OCI-LY3 (cell line): Measurements from ENCODE around the gene GOSR1.

Experiments
- H2AFZ ChIP-seq: fragments of 200-600, 300-600 bp; shearing (Covaris generic); 2 replicates; pipeline ENCODE4 v1.6.0; 2014; ENCODE audit warnings: antibody characterized with exemption, low read depth, low read length
- H3K27ac ChIP-seq: fragments of 200-600, 300-600 bp; sonication (generic); 2 replicates; pipeline ENCODE4 v1.5.1; 2014; ENCODE audit warnings: mild to moderate bottlenecking, low read length, moderate library complexity, mixed read lengths
- H3K27me3 ChIP-seq: fragments of 200-600, 300-600 bp; sonication (generic); 2 replicates; pipeline ENCODE4 v1.6.1; 2014; ENCODE audit warnings: low read depth, low read length, mixed read lengths
- H3K36me3 ChIP-seq: fragments of 200-600, 300-600 bp; sonication (generic); replicated peaks from 2 replicates; pipeline ENCODE3; 2014; ENCODE audit warnings: low read depth, low read length, mixed read lengths
- H3K4me1 ChIP-seq: fragments of 300-600, 200-600 bp; sonication (generic); 2 replicates; pipeline ENCODE4 v1.6.1; 2014; ENCODE audit warnings: low read length, mixed read lengths
- H3K4me2 ChIP-seq: fragments of 200-600, 300-600 bp; sonication (generic); 2 replicates; pipeline ENCODE4 v1.6.1; 2014; ENCODE audit warnings: low read length, mixed read lengths
- H3K4me3 ChIP-seq: fragments of 300-600, 200-600 bp; sonication (generic); 2 replicates; pipeline ENCODE4 v1.5.1; 2014; ENCODE audit warnings: antibody characterized with exemption, mild to moderate bottlenecking, low read length, moderate library complexity
- H3K79me2 ChIP-seq: fragments of 300-600, 200-600 bp; shearing (Covaris generic); 2 replicates; pipeline ENCODE4 v1.6.1; 2014; ENCODE audit warnings: mild to moderate bottlenecking, low read length, mixed read lengths
- H3K9ac ChIP-seq: fragments of 300-600, 200-600 bp; shearing (Covaris generic); 2 replicates; pipeline ENCODE4 v1.6.0; 2014; ENCODE audit warnings: mild to moderate bottlenecking, low read length, moderate library complexity
- H3K9me3 ChIP-seq: fragments of 200-600, 300-600 bp; shearing (Covaris generic); 2 replicates; pipeline ENCODE4 v1.6.1; 2014; ENCODE audit warnings: low read length, mixed read lengths; ENCODE audit not compliant: insufficient read depth
- H4K20me1 ChIP-seq: fragments of 200-600, 300-600 bp; sonication (generic); 2 replicates; pipeline ENCODE4 v1.6.1; 2016; ENCODE audit warnings: low read length, mixed read lengths; ENCODE audit not compliant: insufficient read depth
- EZH2phosphoT487 ChIP-seq: fragments of 200-600 bp; shearing (Covaris generic); IDR thresholded peaks from 2 replicates; pipeline ENCODE4 v1.6.1; 2018; ENCODE audit warnings: antibody characterized with exemption, mixed run types, low read depth
- TF ChIP-seq, protein P1 (sequence below): fragments of 200-600, 300-600 bp; sonication (generic); IDR thresholded peaks from 2 replicates; pipeline ENCODE4 v1.5.1; 2014; ENCODE audit warnings: antibody characterized with exemption, low read length, low read depth

The GOSR1 gene

DNA sequence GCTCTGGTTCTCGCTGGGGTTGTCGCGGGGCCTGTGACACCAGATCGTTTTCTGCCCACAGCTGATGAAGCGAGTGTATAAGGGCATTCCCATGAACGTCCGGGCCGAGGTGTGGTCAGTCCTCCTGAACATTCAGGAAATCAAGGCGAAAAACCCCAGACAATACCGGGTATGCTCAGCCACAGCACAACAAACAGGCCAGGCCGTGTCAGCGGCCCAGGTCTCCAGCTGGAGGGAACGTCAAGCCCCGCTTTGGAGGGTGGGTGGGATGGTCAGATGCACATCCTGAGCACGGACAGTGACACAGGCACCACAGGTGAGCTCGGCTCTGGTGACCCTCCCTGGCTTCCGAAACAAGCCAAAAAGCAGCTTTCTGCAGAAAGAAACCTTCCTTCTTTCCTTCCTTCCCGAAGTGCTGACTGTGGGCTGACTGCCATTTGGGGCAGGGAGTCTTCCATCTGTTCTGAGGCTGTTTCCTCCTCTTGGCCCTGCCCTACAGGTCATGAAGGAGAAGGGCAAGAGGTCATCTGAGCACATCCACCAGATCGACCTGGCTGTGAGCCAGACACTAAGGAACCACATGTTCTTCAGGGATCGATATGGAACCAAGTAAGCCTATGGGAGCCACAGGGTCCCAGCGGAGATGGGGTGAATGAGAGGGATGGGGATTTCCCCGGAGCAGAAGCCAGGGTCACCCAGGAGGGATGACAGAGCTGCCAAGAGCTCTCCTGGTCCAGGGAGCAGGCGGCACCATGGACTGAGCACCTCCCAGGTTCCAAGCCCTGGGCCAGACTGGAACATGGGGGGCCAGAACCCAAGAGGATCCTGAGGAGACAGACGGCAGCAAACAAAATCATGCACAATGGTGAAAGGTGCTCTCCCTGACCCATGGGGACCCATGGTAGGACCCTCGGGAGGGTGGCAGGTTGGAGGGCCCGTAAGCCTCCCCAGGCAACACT lies 79.4 kb downstream of the GOSR1 start:
- no peaks in the 10 kb centered on the region for H3K9me3 ChIP-seq
- H3K27ac ChIP-seq = no peak overlapping the region
- no peaks in the 10 kb centered on the region for H3K27me3 ChIP-seq
- no peaks in the 10 kb centered on the region for H3K36me3 ChIP-seq
- H4K20me1 ChIP-seq = no peaks in the 10 kb centered on the region
- H3K4me1 ChIP-seq = peaks cover 14% of the 10 kb centered on the region
- H3K4me3 ChIP-seq = no peak overlapping the region
- no peak for TF ChIP-seq EZH2phosphoT487
- TF ChIP-seq, protein P1, sequence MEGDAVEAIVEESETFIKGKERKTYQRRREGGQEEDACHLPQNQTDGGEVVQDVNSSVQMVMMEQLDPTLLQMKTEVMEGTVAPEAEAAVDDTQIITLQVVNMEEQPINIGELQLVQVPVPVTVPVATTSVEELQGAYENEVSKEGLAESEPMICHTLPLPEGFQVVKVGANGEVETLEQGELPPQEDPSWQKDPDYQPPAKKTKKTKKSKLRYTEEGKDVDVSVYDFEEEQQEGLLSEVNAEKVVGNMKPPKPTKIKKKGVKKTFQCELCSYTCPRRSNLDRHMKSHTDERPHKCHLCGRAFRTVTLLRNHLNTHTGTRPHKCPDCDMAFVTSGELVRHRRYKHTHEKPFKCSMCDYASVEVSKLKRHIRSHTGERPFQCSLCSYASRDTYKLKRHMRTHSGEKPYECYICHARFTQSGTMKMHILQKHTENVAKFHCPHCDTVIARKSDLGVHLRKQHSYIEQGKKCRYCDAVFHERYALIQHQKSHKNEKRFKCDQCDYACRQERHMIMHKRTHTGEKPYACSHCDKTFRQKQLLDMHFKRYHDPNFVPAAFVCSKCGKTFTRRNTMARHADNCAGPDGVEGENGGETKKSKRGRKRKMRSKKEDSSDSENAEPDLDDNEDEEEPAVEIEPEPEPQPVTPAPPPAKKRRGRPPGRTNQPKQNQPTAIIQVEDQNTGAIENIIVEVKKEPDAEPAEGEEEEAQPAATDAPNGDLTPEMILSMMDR = no peak
- H3K9ac ChIP-seq = no peak overlapping the region
- H2AFZ ChIP-seq = no peak overlapping the region
- no peak overlapping the region for H3K4me2 ChIP-seq
- no peaks in the 10 kb centered on the region for H3K79me2 ChIP-seq

DNA sequence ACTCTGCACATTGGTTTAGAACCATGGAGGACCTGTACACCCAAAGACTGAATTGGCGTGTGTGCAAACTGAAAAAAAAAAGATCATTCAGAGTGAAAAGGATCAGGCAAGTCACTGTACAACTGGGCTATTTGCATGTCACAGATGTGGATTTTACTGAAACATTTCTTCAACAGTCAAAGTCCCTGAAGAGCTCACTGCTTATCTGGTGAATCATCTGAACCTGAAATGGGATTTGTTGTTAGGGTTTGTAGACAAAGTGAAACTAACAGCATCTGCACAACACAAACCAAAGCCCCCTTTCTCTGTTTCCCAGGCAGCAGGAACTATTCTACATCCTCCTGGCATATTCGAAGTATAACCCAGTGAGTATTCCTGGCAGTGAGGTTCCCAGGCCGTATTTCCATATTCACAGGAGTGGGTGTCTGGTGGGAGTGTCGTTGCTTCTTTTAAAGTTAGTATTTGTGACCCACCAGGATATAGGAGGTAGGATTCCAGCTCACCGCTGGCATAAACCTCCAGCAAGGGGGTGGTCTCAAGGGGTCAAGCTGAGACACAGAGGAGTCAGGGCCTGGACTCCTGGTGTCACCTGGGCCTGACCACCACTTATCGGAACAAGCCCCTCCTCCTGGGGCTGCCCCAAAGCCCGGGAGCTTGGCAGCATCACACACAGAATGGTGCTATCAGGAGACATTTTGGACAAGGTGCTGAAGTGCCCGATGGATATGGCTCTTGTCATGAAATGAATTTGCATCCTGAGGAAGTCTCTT lies 80.9 kb downstream of the GOSR1 start:
- H3K4me2 ChIP-seq = peak overlapping the region; percentile 48

DNA sequence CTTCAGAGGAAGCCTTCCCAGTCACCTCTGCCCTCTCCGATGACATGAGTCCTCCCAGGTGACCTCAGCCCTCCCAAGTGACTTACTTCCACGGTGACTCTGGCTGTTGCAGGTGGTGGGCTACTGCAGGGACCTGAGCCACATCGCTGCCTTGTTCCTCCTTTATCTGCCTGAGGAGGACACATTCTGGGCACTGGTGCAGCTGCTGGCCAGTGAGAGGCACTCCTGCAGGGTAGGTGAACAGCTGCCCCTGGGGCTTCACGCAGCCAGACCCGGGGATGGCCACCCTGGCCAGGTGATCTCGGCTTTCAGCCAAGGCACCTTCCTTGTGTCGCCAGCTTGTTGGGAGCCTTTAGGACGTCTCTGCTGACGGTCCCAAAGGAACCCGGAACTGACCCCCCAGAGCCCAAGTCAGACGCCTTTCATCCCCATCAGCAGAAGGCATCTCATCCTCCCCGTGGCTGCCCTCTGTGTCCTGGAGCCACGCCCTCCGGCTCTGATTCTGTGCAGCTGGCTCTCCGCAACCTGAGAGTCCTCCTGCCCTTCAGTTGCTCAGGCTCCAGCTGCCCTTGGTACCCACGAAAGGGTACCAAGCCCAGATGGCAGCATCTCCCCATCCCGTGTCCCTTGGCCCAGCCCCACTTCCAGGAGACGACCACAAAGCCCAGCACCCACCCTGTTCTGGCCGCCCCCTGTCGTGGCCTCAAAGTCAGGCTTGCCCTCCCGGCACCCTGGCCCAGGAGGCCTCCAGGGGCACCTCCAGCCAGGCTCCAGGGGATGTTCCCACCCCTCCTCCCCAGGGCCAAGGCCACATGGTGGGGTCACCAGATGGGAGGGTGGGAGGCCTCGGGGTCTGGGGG lies 81.7 kb downstream of the GOSR1 start:
- Histone ChIP-seq H3K27ac (no peak overlapping the region), H3K79me2 (no peaks in the 10 kb centered on the region), H3K4me1 (peaks cover 14% of the 10 kb centered on the region), H3K9me3 (no peaks in the 10 kb centered on the region), H3K27me3 (no peaks in the 10 kb centered on the region), H3K36me3 (no peaks in the 10 kb centered on the region), H3K4me3 (no peak overlapping the region), H3K9ac (no peak overlapping the region), H3K4me2 (peak overlapping the region; percentile 48), H4K20me1 (no peaks in the 10 kb centered on the region), H2AFZ (no peak overlapping the region)
- TF ChIP-seq, protein P1 = no peak
- TF ChIP-seq EZH2phosphoT487 = no peak

More for the DNA sequence above, 80.9 kb downstream of the GOSR1 start:
- Histone ChIP-seq H3K27ac (no peak overlapping the region), H3K9me3 (no peaks in the 10 kb centered on the region), H3K27me3 (no peaks in the 10 kb centered on the region), H3K4me3 (no peak overlapping the region), H4K20me1 (no peaks in the 10 kb centered on the region), H3K4me1 (peaks cover 14% of the 10 kb centered on the region), H2AFZ (no peak overlapping the region), H3K36me3 (no peaks in the 10 kb centered on the region), H3K79me2 (no peaks in the 10 kb centered on the region), H3K9ac (no peak overlapping the region)
- no peak for TF ChIP-seq EZH2phosphoT487
- TF ChIP-seq, protein P1 = no peak
